Activated naive CD4-positive, alpha-beta T cell treated with anti-CD3 and anti-CD28 coated beads, Interleukin-2, amount 10 ng/mL, durations not matched to agents 7 days and 5 days (primary cell): ENCODE measurements around the gene UST.

ENCODE experiments used
- CTCF ChIA-PET: fragments of 350-600 bp; sonication (Branson Sonifier 250); formaldehyde crosslinking; loops from one replicate; lab custom pipeline; 2021; ENCODE audit warnings: antibody characterized with exemption; lab: Charles Lee
- DNase-seq: peaks from one replicate; pipeline ENCODE4 v3.0.0-alpha.2; 2020
- H3K27ac Mint-ChIP-seq: one replicate; pipeline ENCODE4 v1.8.0; 2021; ENCODE audit warnings: mild to moderate bottlenecking, moderate library complexity, mixed read lengths
- H3K27me3 Mint-ChIP-seq: one replicate; pipeline ENCODE4 v1.8.0; 2021; ENCODE audit warnings: mild to moderate bottlenecking, mixed read lengths
- H3K36me3 Mint-ChIP-seq: one replicate; pipeline ENCODE4 v1.8.0; 2021; ENCODE audit warnings: mixed read lengths
- H3K4me1 Mint-ChIP-seq: one replicate; pipeline ENCODE4 v1.8.0; 2021; ENCODE audit warnings: mixed read lengths
- H3K4me3 Mint-ChIP-seq: one replicate; pipeline ENCODE4 v1.8.0; 2021; ENCODE audit warnings: mild to moderate bottlenecking, moderate library complexity, mixed read lengths
- H3K9me3 Mint-ChIP-seq: one replicate; pipeline ENCODE4 v1.8.0; 2021; ENCODE audit warnings: mixed read lengths

The UST gene

GRCh38 chr6:149063468-149063867, 316.6 kb downstream of the UST start:
- no peak overlapping the region for H3K27ac Mint-ChIP-seq
- H3K4me3 Mint-ChIP-seq: no peak overlapping the region
- no peaks in the 10 kb centered on the region for H3K9me3 Mint-ChIP-seq
- no peaks in the 10 kb centered on the region for H3K27me3 Mint-ChIP-seq
- peaks cover 75% of the 10 kb centered on the region for H3K4me1 Mint-ChIP-seq
- DNase-seq: no peak
- CTCF ChIA-PET: interaction anchor here (0.6 to 6.8 kb wide), 6 partner anchors 9 to 454 kb away, joined by 3 to 38 read pairs (median 5); no protein-coding TSS in a partner anchor
- peaks cover 11% of the 10 kb centered on the region for H3K36me3 Mint-ChIP-seq

GRCh38 chr6:149064001-149064659, 317.3 kb downstream of the UST start:
- peaks cover 76% of the 10 kb centered on the region for H3K4me1 Mint-ChIP-seq
- peak overlapping the region; percentile 60 for H3K27ac Mint-ChIP-seq
- CTCF ChIA-PET: interaction anchor here (6.6 to 6.8 kb wide), 2 partner anchors 11 to 19 kb away, joined by 27 to 38 read pairs; no protein-coding TSS in a partner anchor

DNA sequence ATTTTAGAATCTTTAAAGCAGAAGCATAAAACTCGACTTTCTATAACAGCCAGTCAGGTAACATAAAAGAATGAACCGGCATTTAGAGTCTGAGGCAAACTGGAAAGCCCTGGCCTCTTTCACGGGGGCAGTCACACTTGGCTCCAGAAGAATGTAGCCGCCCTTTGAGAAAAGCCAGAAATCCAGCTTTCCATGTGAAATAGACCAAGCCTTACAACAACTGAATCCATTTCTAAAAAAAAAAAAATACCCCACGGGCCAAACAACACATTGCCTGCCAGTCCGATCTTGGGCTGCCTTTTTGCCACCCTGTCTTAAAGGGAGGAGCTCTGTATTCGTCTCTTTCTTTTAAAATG, 317.8 kb downstream of the UST start:
- Mint-ChIP-seq H3K27me3 (no peaks in the 10 kb centered on the region), H3K27ac (peak overlapping the region; percentile 16), H3K4me3 (no peak overlapping the region), H3K9me3 (peaks cover 7% of the 10 kb centered on the region), H3K4me1 (peaks cover 71% of the 10 kb centered on the region), H3K36me3 (peaks cover 16% of the 10 kb centered on the region)
- CTCF ChIA-PET: interaction anchor here (2.6 to 6.6 kb wide), 3 partner anchors 11 to 367 kb away, joined by 10 to 38 read pairs (median 13); no protein-coding TSS in a partner anchor
- DNase-seq: no peak

More at GRCh38 chr6:149064001-149064659, 317.3 kb downstream of the UST start:
- Mint-ChIP-seq H3K9me3 (peaks cover 4% of the 10 kb centered on the region), H3K4me3 (no peak overlapping the region), H3K27me3 (no peaks in the 10 kb centered on the region), H3K36me3 (peaks cover 16% of the 10 kb centered on the region)
- no peak for DNase-seq

DNA sequence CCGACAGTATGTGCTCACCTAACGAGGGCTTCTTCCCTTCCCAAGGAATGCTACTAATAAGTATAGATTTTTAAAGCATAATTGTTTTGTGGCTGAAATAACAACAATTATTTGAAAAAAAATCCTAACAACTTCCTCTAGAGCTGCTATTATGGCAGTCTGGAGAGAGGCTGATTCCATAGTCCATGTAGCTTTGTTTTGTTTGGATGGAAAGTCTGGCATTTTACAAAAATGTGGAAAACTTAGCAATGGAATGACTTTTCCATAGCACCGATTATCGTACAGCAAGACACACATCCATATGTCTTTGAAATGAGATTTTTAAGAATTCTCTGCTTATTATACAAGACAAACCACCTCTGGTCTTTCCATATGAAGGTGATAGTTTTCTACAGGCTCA, 318.3 kb downstream of the UST start:
- H3K36me3 Mint-ChIP-seq: peaks cover 17% of the 10 kb centered on the region
- H3K27ac Mint-ChIP-seq: peak overlapping the region; percentile 94
- peaks cover 66% of the 10 kb centered on the region for H3K4me1 Mint-ChIP-seq
- peaks cover 7% of the 10 kb centered on the region for H3K9me3 Mint-ChIP-seq
- no peak for DNase-seq
- CTCF ChIA-PET: interaction anchor here (1.8 to 6.6 kb wide), 5 partner anchors 10 to 367 kb away, joined by 5 to 38 read pairs (median 13); no protein-coding TSS in a partner anchor
- H3K27me3 Mint-ChIP-seq: no peaks in the 10 kb centered on the region
- no peak overlapping the region for H3K4me3 Mint-ChIP-seq

DNA sequence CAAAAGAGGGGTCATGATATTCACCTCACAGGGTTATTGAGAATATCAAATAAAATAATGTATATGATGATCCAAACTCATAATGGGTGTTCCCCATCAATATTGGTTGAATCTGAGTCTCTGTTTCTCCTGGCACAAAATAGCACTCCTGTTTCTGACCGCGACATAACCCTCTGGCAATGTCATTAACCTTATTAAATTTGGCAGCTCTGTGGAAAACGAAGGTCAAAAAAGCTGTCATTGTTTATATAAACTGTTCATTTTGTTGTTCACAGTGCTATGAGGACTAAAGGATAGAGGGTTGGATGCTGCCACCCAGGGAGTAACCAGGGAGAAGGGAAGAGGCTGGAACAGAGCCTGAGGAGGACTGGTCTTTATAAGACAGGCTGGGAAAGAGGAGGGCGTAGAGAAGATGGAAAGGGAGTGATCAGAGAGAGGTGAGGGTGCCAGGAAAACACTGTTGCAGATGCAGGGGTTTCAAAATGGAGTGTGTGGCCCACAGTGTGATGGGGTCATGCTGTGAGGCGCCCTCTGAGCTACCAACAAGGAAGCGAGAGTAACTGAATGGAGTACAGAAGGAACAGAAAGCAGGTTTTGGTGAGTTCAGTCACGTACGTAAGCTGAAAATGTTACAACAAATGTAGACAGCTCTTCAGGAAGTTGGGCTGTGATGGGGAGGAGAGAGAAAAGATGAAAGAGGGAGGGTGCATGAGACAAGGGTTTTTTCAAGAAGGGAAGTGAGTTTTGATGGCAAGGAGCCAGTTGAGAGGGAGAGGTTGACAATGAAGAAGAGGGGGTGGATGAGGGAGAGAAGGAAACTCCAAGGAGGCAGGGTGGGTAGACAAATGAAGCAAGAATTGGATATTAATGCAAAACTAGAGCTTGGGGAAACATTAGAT, 319.1 kb downstream of the UST start:
- Mint-ChIP-seq H3K4me1 (peaks cover 58% of the 10 kb centered on the region), H3K27ac (peak overlapping the region; percentile 94), H3K27me3 (no peaks in the 10 kb centered on the region), H3K36me3 (peaks cover 16% of the 10 kb centered on the region), H3K9me3 (peaks cover 7% of the 10 kb centered on the region), H3K4me3 (peak overlapping the region; percentile 8)
- CTCF ChIA-PET: interaction anchor here (1.8 to 6.6 kb wide), 5 partner anchors 10 to 366 kb away, joined by 5 to 38 read pairs (median 13); no protein-coding TSS in a partner anchor
- DNase-seq: peak; percentile 62

GRCh38 chr6:149071997-149072396, 325.2 kb downstream of the UST start:
- Mint-ChIP-seq H3K27ac (no peak overlapping the region), H3K4me3 (no peak overlapping the region), H3K9me3 (peaks cover 12% of the 10 kb centered on the region), H3K27me3 (no peaks in the 10 kb centered on the region), H3K4me1 (peaks cover 28% of the 10 kb centered on the region), H3K36me3 (peaks cover 22% of the 10 kb centered on the region)
- DNase-seq: no peak
- CTCF ChIA-PET: no interaction called here

- no peak overlapping the region for H3K27ac Mint-ChIP-seq
- H3K27me3 Mint-ChIP-seq: no peaks in the 10 kb centered on the region
- peaks cover 37% of the 10 kb centered on the region for H3K4me1 Mint-ChIP-seq
- no peak for DNase-seq
- H3K4me3 Mint-ChIP-seq: no peak overlapping the region
- H3K36me3 Mint-ChIP-seq: peaks cover 23% of the 10 kb centered on the region
- H3K9me3 Mint-ChIP-seq: peaks cover 12% of the 10 kb centered on the region
- CTCF ChIA-PET: interaction anchor here (3.2 to 5.6 kb wide), 2 partner anchors 11 to 357 kb away, joined by 11 to 38 read pairs; no protein-coding TSS in a partner anchor
These were observed 328.0 kb downstream of the UST start for GRCh38 chr6:149074832-149075258.

DNA sequence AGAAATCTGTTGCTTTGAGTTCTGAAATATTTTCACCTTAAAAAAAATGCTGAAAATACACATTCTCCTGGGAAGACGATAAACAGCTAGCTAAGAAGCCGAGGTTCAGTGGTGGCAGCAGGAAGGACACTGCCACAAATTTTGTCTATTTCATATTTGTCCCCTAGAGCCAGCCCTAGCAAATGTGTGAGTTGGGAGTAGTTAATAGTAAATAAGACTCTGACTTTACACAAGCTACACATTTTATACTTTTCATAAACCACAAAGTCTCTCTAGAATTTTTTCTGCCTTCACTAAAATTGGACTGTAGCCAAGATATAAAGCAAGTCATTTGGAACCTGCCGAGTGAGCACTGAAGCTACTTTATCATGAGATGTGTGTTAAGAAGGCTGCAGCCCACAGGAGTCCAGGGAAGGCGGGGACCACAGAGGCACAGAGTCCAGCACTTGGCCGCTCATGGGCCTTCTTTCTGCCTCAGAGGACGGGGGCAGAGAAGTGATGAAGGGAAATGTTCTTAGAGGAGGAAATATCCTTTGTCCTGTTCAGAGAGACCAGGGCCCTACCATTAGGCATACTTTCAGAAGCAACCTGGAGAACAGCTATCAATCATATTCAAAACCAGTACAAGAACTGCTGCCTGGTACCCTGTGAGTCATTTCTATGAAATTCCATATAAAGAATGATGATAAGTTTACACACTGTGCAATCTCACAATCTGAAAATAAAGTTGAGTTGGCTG, 329.0 kb downstream of the UST start:
- DNase-seq: no peak
- H3K4me1 Mint-ChIP-seq: peaks cover 46% of the 10 kb centered on the region
- H3K4me3 Mint-ChIP-seq: no peak overlapping the region
- CTCF ChIA-PET: interaction anchor here (0.6 to 5.6 kb wide), 6 partner anchors 9 to 1707 kb away, joined by 3 to 38 read pairs (median 3); no protein-coding TSS in a partner anchor
- no peaks in the 10 kb centered on the region for H3K27me3 Mint-ChIP-seq
- H3K27ac Mint-ChIP-seq: no peak overlapping the region
- peaks cover 12% of the 10 kb centered on the region for H3K9me3 Mint-ChIP-seq
- H3K36me3 Mint-ChIP-seq: peaks cover 24% of the 10 kb centered on the region

GRCh38 chr6:149076355-149076734, 329.5 kb downstream of the UST start:
- no peaks in the 10 kb centered on the region for H3K27me3 Mint-ChIP-seq
- H3K9me3 Mint-ChIP-seq: peaks cover 12% of the 10 kb centered on the region
- no peak for DNase-seq
- H3K36me3 Mint-ChIP-seq: peaks cover 25% of the 10 kb centered on the region
- CTCF ChIA-PET: interaction anchor here (0.6 to 5.6 kb wide), 7 partner anchors 9 to 1706 kb away, joined by 3 to 38 read pairs (median 3); no protein-coding TSS in a partner anchor
- H3K27ac Mint-ChIP-seq: no peak overlapping the region
- H3K4me1 Mint-ChIP-seq: peaks cover 52% of the 10 kb centered on the region
- no peak overlapping the region for H3K4me3 Mint-ChIP-seq

DNA sequence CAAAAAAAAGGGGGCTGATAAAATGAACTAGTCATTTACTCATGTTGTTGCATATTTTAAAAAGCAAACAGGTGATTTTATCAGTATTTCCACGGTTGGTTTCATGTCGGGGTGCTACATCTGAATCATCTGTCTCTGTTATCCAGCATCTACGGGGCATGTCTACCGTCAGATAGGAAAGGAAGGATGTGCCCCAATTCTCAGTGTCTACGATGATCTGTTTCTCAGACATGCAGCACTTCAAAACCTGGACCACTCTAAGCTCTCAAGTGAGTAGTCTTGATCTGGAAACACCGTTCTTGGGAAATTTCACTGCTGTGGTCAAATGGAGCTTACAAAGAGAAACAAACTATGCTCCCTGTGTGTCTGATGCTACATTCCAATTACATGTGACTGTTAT, 330.4 kb downstream of the UST start:
- CTCF ChIA-PET: interaction anchor here (0.7 to 5.6 kb wide), 8 partner anchors 8 to 440 kb away, joined by 3 to 38 read pairs (median 4); no protein-coding TSS in a partner anchor
- Mint-ChIP-seq H3K36me3 (peaks cover 21% of the 10 kb centered on the region), H3K4me1 (peaks cover 60% of the 10 kb centered on the region), H3K9me3 (peaks cover 7% of the 10 kb centered on the region), H3K27me3 (no peaks in the 10 kb centered on the region), H3K27ac (no peak overlapping the region), H3K4me3 (no peak overlapping the region)
- no peak for DNase-seq

GRCh38 chr6:149078211-149078782, 331.5 kb downstream of the UST start:
- Mint-ChIP-seq H3K27ac (no peak overlapping the region), H3K27me3 (no peaks in the 10 kb centered on the region), H3K4me1 (peaks cover 71% of the 10 kb centered on the region), H3K4me3 (no peak overlapping the region), H3K9me3 (peaks cover 7% of the 10 kb centered on the region), H3K36me3 (peaks cover 21% of the 10 kb centered on the region)
- CTCF ChIA-PET: interaction anchor here (0.8 to 5.6 kb wide), 3 partner anchors 15 to 443 kb away, joined by 3 to 38 read pairs (median 4); no protein-coding TSS in a partner anchor
- no peak for DNase-seq

GRCh38 chr6:149079456-149079855, 332.6 kb downstream of the UST start:
- Mint-ChIP-seq H3K27me3 (no peaks in the 10 kb centered on the region), H3K9me3 (peaks cover 7% of the 10 kb centered on the region), H3K4me1 (peaks cover 83% of the 10 kb centered on the region), H3K4me3 (no peak overlapping the region), H3K27ac (no peak overlapping the region), H3K36me3 (peaks cover 17% of the 10 kb centered on the region)
- no peak for DNase-seq
- CTCF ChIA-PET: interaction anchor here (0.7 to 2.0 kb wide), 6 partner anchors 47 to 354 kb away, joined by 3 to 19 read pairs (median 7); no protein-coding TSS in a partner anchor
